Stimulated activated CD8-positive, alpha-beta memory T cell treated with anti-CD3 and anti-CD28 coated beads, Interleukin-12 subunit alpha, Interleukin-12 subunit beta, amount 100 ng/mL, for 24 hours (primary cell): ENCODE results near the gene CACYBP.
"Not testable (repeated sequence)": the region's sequence is repeated elsewhere in the genome, so short reads cannot be mapped to it uniquely, and the experiment has no call there.

Source experiments
- DNase-seq: peaks from one replicate; pipeline ENCODE4 v3.0.0-alpha.2; 2020; ENCODE audit errors: extremely low read depth

Gene CACYBP

DNA sequence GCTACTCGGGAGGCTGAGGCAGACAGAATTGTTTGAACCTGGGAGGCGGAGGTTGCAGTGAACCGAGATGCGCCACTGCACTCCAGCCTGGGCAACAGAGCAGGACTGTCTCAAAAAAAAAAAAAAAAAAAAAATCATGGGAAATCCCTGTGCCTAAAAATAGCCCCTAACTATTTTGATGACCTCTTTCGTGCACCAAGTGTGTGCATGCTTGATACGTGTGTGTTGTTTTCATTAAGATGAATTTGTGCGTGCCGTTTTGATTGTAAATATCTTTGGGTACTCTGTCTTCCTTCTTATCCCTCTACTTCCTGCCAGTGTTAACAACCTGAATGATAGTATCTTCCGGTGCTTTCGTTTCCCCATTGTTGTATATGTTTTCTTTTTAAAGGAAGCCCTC lies 9.8 kb downstream of the CACYBP start:
- no peak for DNase-seq

DNA sequence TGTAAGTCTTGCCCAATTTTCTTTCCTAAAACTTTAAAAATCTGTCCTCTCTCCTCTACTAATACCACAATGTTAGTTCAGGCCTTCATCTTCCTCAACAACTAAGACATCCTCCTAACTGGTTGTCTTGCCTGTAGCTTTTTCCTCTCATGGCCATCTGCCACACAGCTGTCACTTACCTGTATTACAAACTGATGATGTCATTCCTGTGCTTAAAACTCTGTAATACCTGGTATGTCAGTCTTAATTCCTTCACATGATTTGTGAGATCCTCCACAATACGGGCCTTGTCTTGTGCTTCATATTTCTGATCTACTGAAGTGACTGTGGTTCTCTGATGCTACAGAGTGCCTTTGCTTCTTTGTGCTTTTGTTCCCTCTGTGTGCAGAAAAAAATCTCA lies 13.7 kb downstream of the CACYBP start:
- DNase-seq = no peak

DNA sequence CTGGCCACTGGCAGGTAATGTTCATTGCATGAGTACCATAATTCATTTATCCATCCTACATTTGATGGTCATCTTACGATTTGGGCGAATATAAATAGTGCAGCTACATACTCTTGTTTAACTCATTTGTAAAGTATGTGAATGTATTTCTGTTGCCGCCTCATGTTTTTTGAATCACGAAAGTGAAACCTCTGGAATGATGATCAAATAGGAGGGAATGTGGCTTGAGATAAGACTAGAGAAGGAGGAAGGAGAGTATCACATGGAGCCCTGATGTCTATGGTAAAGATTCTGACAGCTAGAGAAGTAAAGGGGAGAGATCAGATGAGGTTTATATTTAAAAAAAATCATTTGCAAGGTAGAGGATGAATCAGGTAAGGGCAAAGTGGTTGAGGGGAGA lies 15.5 kb downstream of the CACYBP start:
- no peak for DNase-seq

DNA sequence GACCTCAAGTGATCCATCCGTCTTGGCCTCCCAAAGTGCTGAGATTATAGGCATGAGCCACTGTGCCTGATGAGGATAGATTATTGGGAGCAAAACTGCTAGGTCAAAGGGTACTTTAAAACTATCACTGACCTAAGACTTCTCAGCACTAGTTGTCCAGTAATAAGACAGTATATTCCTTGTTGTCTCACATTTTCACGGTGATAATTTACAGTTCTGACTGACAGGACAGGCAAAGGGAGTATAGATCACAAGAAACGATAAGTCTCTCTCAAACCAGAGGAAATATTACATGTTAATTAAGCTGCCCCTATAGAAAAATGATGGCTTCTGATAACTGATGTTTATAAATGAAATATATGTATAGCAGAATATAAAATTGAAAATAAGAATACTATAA lies 19.8 kb downstream of the CACYBP start:
- no peak for DNase-seq

DNA sequence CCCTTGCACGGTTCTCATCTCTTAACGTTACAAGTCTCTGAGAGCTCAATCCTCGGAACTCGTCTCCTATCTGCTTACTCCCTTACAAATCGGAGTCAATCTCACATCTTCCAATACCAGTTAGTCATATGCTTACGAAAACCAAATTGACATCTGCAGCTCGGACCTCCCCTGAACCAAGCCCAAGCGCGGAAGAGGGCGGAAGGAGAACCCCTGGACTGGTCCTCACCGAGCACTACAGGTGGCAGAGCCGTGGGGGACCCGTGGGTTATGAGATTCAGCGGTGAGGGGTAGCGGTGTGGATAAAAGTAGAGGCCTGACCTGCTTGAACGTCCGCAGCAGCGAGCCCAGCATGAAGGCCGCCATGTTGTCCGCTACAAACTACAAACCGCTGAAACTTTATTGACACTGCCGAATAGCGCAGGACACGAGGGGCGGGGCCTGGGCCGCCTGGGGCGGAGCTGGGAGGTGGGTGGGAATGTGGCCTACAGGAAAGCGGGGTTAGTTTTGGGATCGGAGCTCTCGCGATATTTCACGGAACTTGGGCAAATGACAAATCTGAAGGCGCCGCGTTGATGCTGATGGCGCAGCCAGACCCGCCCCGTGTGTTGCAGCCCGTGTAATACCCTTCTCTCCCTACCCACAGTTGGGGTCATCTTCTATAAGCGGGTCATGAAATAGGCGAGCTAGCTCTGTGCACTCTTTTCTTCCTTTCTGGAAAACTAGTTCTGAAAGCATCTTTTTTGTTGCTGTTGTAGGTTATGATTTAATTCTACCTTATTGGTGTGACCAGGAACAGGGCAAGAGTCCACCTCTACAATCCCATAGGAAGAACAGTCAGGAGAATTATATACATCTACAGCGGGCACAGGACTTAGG lies 23.5 kb downstream of the CACYBP start, which contains the start of gene MRPS14:
TSS of gene MRPS14 (minus strand) at position 383 of the 879 bp plus-strand sequence. CDS start at position 366, 17 bp downstream.
- peak; percentile 94 for DNase-seq

DNA sequence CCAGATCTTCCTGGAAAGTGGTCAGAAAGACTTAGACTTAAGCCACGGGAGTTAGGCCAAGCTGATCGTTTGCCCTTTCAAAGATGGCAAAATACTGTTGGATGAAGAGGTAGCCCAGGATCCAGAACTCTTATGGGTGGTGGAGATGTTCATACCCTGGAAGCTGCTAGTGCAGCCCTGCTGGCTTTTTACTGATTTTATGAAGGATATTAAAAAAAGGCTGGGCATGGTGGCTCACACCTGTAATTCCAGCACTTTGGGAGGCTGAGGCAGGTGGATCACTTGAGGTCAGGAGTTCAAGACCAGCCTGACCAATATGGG lies 24.1 kb downstream of the CACYBP start:
- DNase-seq = not testable (repeated sequence)

DNA sequence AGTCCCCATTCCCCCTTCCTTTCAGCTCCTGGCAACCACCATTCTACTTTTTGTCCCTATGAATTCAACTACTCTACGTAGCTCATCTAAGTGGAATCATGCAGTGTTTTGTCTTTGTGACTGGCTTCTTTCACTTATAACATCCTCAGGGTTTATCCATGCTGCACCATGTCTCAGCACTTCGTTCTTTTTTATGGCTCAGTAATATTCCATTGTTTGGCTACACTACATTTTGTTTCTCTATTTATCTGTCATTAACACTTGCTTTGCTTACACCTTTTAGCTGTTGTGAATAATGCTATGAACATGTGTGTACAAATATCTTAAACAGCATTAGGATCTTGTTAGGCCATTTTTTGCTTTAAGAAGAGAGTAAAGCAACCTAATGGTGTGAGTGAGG lies 25.0 kb downstream of the CACYBP start:
- no peak for DNase-seq

DNA sequence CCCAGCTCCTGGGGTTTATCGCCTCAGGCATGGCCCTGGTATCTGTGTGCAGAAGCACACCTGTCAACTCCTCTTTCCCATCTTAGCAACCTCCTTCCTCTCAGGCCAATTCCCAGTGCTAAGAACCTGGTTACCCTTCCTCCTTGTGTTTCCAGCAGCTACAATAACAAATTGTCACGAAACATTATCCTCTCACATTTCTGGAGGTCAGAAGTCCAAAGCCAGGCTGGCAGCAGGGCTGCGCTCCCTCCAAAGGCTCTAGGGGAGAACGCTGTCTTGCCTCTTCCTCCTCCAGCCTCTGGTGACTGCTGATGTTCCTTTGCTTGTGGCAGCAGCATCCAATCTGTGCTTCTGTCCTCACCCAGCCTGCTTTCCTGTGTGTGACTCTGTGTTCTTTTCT lies 34.2 kb downstream of the CACYBP start:
- DNase-seq = no peak

DNA sequence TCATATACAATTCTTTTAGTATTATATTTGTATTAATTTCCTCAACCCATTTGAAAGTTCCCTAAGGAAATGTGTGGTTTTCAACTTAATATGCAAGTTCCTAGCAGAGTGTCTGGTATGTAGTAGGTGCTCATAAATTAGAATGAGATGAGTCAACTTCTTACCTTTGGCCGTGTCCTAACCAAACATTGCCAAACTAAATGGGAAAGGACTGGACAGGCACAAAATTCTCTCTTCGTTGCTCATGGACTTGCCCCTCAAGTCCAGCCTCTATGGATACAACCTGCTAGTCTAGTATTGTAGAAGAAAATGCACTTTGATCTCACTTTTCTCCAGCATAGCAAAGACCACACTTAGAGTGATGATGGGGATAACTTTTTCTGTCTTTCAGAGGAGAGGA lies 35.0 kb downstream of the CACYBP start:
- DNase-seq = no peak

DNA sequence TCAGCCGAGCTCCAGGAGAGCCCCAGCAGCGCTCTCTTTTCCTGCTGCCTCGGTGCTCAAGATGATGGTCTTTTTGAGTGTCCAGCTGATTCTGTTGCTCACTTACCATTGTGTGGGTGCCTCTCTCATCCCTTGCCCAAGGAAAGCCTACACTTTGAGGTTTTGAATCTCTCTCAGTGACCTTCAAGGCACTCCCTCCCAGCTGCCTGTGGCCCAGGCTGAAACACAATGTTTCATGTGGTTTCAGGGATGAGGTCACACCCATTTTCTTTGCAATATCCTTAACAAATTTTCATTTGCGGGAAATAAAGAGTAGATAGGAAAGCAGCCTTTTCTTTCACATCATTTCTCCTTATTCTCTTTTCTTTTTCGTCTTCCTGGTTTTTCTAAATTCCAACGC lies 36.1 kb downstream of the CACYBP start:
- DNase-seq = no peak

DNA sequence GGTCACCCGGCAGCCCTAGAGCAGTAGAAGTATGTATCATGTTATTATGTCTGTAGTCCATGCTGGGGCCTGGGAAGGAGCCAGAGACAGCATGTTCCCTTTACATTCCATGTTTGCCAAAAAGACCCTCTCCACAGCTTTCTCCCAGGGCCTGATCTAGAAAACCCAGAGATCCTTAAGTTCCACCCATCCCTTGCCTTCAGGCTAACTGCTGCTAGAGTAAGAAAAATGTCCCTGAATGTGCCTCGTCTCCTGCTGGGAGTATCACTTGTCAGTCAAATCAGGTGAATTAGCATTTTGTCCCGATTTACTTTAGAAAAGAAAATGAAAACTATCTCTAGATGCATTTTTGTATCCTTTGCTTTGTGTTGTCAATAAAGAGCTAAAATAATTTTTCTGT lies 36.7 kb downstream of the CACYBP start:
- DNase-seq = no peak

DNA sequence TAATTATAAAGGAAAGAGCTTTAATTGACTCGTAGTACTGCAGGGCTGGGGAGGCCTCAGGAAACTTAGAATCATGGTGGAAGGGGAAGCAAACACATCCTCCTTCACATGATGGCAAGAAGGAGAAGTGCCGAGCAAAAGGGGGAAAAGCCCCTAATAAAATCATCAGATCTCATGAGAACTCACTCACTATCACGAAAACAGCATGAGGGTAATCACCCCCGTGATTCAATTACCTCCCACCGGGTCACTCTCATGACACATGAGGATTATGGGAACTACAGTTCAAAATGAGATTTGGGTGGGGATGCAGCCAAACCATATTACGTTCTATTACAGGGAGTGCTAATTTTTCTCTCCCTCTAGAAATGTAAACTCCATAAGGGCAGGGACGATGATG lies 37.7 kb downstream of the CACYBP start:
- DNase-seq = no peak

DNA sequence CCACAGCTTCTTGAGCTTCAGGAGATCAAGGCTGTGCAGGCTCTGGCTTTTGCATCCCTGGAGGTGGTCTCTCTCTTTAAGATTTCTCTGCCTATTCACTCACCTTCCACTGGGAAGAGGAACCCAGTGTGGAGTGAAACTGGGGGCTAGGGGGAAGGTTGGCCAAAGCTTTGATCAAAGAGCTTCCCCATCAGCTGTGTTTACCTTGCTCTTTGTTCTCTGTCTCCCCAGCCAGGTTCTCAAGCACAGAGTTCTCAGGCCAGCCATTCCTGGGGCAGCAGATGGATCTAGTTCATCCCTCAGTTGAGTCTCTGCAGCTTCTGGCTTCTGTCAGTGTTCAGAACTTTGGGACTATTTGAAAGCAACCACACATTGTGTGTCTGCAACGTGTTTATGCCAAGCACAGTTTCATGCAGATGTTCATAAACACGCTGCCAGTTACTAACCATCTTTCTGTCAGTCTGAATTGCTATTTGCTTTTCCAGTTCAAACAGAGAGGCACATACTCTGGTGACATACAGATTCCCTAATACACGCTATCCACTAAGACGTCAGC lies 40.7 kb downstream of the CACYBP start:
- DNase-seq = no peak

DNA sequence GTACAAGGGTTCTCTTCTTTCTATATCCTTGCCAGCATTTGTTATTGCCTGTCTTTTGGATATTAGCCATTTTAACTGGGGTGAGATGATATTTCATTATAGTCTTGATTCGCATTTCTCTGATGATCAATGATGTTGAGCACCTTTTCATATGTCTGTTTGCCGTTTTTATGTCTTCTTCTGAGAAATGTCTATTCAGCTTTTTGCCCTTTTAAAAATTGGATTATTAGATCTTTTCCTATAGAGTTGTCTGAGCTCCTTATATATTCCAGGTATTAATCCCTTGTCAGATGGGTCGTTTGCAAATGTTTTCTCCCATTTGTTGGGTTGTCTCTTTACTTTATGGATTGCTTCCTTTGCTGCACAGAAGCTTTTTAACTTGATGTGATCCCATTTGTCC lies 42.9 kb downstream of the CACYBP start:
- DNase-seq = no peak

DNA sequence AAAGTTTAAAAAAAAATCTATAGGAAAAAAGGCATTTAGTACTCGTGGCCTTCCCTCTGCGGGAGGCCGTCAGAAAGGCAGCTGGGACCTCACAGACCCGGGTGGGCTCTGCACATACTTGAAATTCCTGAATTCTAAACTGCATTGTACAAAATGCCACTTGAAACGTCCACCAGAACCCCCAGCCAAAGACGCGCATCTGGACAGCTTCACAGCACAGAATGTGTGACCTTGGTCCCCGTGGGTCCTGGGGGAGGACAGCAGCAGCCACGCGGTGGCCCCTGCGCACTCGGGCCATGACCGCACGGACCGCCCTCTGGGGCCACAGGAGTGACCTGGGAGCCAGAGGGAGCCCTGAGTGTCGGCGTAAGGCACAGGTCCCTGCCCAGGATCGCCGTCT lies 44.1 kb downstream of the CACYBP start:
- no peak for DNase-seq

DNA sequence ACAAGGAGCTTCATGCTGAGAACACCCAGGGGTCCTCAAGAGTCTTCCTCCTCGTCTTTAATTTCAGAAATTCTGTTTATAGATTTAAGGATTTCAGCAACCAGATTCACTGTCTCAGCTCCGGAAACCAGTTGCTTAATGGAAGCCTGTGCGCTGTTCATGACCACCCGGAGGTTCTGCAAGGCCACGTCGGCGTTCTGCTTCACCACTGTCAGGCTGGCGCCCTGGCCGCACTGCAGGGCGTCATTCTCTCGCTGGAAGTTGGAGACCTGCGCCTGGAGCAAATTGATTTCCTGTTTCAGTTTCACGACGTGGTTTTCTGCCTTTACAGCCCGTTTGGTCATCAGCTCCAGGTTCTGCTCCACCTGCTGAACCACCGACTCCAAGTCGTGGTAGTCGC lies 44.8 kb downstream of the CACYBP start:
- DNase-seq = not testable (repeated sequence)

DNA sequence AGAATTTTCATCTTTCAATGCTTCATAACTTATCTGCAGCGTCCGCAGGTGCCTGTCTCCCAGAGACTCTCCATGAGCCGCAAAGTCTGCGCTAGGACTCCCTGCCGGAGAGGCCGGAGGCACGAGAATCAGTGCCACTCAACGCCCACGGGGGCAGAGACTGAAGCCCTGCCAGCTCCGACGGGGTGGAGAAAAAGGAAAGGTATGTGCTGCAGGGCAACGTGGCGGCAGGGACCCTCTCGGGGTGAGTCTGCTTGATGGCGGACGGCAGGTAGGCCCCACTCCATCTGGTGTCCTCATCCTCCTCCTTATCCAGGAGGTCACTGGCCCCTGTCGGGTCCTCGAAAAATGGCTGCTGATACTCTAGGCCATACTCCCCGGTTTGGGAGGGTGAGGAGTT lies 45.4 kb downstream of the CACYBP start:
- no peak for DNase-seq

DNA sequence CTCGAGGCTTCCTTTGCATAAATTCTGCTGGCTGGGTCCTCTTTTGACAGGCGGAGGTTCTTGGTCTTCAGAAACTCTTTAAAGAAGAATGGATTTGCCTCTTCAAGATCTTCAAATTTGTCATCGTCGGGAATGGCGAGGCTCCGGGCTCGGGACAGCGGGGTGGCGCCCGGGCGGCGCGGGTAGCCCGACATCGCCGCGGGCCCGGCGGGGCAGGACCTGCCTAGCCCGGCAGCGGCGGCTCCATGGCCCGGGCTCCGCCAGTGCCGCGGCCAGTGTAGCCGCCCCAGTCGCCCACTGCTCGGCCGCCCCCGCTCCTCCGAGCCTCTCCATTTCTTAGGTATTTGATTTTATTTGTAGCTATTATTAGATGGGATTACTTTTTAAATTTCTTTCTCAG lies 45.8 kb downstream of the CACYBP start:
- DNase-seq = no peak

DNA sequence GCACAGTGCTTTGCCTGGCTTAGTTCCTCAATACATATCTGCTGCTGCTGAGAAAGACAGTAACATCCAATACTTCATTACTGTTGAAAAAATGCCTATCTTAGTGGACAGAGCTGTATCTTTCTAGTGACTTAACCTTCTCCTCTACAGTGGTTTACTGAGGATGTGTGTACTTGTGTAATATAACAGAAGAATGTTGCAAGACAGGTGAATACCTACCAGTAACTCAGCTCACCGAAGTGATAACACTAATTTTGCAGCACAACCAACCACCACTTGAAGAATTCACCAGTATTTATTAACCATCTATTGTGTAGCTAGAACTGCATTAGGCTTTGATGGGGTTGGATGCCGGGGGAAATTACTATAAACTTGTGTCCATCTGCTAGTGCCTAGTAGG lies 51.2 kb downstream of the CACYBP start:
- DNase-seq = no peak

DNA sequence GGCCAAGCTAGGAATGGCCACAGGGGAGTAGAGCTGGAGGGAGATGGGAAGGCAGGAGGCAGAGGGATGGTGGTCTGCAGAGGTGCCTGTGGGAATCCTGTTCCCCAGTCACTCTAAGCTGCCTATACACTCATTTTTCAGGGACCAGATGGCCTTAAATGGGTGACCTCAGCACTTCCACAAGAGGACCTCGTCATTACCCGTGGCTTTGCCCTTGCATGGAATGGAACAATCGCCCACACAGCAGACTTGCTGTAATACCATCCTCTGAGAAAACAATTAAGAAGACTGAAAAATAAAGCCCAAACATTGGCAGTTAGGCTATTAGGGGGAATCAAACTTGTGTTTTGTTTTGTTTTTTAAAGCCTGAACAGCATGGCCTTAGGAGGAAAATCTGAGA lies 55.0 kb downstream of the CACYBP start:
- DNase-seq = no peak
